GM19193 (cell line): ENCODE data around the gene PLXND1.

Experiments used
- POLR2A ChIP-seq: IDR thresholded peaks from 4 replicates; pipeline ENCODE4 v1.6.1; 2011; ENCODE audit not compliant: insufficient read depth, insufficient read length; ENCODE audit errors: extremely low read depth

Gene PLXND1

GRCh38 chr3:129608087-129608935 is 1.8 kb upstream of the PLXND1 start:
- TF ChIP-seq POLR2A: no peak

- TF ChIP-seq POLR2A: no peak
Measured at GRCh38 chr3:129607391-129608068, 1.1 kb upstream of the PLXND1 start.

GRCh38 chr3:129605922-129606635 is 397 bp downstream of the PLXND1 start:
- TF ChIP-seq POLR2A: no peak

GRCh38 chr3:129605203-129605921 is 1.1 kb downstream of the PLXND1 start:
- no peak for TF ChIP-seq POLR2A

GRCh38 chr3:129604767-129605166 is 1.7 kb downstream of the PLXND1 start:
- no peak for TF ChIP-seq POLR2A

GRCh38 chr3:129603991-129604749 is 2.3 kb downstream of the PLXND1 start:
- TF ChIP-seq POLR2A: no peak

GRCh38 chr3:129603561-129603942 is 2.9 kb downstream of the PLXND1 start:
- no peak for TF ChIP-seq POLR2A

GRCh38 chr3:129602730-129603560 is 3.5 kb downstream of the PLXND1 start:
- no peak for TF ChIP-seq POLR2A

- no peak for TF ChIP-seq POLR2A
Measured at GRCh38 chr3:129602309-129602708, 4.2 kb downstream of the PLXND1 start.

GRCh38 chr3:129601713-129602112 is 4.8 kb downstream of the PLXND1 start:
- TF ChIP-seq POLR2A: no peak

- no peak for TF ChIP-seq POLR2A
Measured at GRCh38 chr3:129600348-129600747, 6.1 kb downstream of the PLXND1 start.

GRCh38 chr3:129599607-129600006 is 6.9 kb downstream of the PLXND1 start:
- TF ChIP-seq POLR2A: no peak

GRCh38 chr3:129599073-129599472 is 7.4 kb downstream of the PLXND1 start:
- TF ChIP-seq POLR2A: no peak
